ENCODE measurements around the gene ZNF846. TPM values are rescaled to one million over a fixed set of nuclear protein-coding genes. Genes with fewer than 3 reads are reported as not detected.
"Not testable (repeated sequence)": the region's sequence is repeated elsewhere in the genome, so short reads cannot be mapped to it uniquely, and the experiment has no call there.

ZNF846 gene
- total RNA-seq, 1 donor from 2014 or later, result 13.1 TPM

DNA sequence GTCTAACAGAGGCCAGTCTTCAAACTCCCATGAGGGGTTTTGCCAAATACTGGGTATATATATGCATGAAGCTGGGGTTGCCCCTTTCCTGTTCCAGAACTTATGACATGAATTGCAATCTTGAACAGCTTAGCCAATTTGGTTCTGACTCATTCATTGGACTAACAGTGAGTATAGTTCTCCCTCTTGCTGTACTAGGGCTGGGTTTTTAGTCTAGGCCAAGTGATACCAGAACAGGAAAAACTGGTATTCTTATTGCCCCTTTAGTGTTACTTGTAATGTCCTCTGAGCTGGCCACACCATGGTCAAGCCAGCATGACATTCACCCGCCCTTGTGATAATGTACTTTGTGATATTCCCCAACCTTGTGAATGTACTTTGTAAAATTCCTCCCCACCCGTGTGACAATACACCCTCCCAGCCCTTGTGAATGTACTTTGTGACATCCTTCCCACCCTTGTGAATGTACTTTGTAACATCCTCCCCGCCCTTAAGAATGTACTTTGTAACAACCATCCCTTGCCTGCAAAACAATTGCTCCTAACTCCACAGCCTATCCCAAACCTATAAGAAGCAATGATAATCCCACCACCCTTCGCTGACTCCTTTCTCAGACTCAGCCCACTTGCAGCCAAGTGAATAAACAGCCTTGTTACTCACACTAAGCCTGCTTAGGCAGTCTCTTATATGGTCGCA lies 26.9 kb downstream of the ZNF846 start:
- Mint-ChIP-seq H3K9me3 (peaks cover 7% of the 10 kb centered on the region), H3K4me1 (no peaks in the 10 kb centered on the region), H3K4me3 (no peak overlapping the region), H3K27ac (no peak overlapping the region), H3K36me3 (no peaks in the 10 kb centered on the region), H3K27me3 (ENCODE audit: insufficient read depth, low read depth) (peaks cover 2% of the 10 kb centered on the region)
- H2AFZ ChIP-seq (replicated peaks), result no peak overlapping the region
- no peaks in the 10 kb centered on the region for H3K27me3 ChIP-seq
- no peaks in the 10 kb centered on the region for H3K9me3 ChIP-seq (ENCODE audit: low read depth)
- H3K4me1 ChIP-seq, result no peaks in the 10 kb centered on the region
- no peaks in the 10 kb centered on the region for H4K20me1 ChIP-seq (ENCODE audit: low read depth)
- no peak overlapping the region for H3K4me2 ChIP-seq
- H3F3A ChIP-seq (ENCODE audit: low read depth), result no peaks in the 10 kb centered on the region
- no peak overlapping the region for H3K27ac ChIP-seq
- H3K9ac ChIP-seq, result no peak overlapping the region
- H3K79me2 ChIP-seq (ENCODE audit: low read depth), result no peaks in the 10 kb centered on the region
- H3K36me3 ChIP-seq, result no peaks in the 10 kb centered on the region
- TF ChIP-seq EZH2phosphoT487 (IDR thresholded peaks at IDR 0.05), result no peak
- no peak for TF ChIP-seq EZH2 (IDR thresholded peaks at IDR 0.05)
- TF ChIP-seq, protein P1, sequence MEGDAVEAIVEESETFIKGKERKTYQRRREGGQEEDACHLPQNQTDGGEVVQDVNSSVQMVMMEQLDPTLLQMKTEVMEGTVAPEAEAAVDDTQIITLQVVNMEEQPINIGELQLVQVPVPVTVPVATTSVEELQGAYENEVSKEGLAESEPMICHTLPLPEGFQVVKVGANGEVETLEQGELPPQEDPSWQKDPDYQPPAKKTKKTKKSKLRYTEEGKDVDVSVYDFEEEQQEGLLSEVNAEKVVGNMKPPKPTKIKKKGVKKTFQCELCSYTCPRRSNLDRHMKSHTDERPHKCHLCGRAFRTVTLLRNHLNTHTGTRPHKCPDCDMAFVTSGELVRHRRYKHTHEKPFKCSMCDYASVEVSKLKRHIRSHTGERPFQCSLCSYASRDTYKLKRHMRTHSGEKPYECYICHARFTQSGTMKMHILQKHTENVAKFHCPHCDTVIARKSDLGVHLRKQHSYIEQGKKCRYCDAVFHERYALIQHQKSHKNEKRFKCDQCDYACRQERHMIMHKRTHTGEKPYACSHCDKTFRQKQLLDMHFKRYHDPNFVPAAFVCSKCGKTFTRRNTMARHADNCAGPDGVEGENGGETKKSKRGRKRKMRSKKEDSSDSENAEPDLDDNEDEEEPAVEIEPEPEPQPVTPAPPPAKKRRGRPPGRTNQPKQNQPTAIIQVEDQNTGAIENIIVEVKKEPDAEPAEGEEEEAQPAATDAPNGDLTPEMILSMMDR (IDR thresholded peaks at IDR 0.05), result no peak
- no peak overlapping the region for H3K4me3 ChIP-seq
- no peak for DNase-seq (ENCODE audit: low spot score)

DNA sequence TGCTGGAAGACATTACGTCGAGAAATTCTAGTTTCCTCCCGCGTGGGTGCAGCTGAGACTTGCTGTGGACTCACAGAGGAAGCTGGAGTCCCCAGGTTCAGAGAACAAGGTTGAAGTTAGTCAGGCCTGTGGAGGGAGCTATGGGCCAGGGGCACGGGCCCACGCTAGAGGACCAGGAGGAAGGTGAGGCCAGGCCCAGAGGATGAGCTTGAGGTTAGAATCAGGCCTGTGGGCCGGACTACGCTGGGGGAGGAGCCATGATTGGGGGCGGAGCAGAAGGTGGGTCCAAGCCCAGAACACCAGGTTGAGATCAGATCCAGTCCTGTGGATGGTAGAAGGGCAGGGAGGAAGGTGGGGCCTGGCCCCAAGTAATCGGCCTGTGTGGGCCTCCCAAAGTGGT lies 32.6 kb downstream of the ZNF846 start:
- Histone ChIP-seq H3K79me2 (ENCODE audit: low read depth) (no peaks in the 10 kb centered on the region), H3K4me3 (no peak overlapping the region), H3K4me1 (no peaks in the 10 kb centered on the region), H3K27me3 (no peaks in the 10 kb centered on the region), H3K4me2 (no peak overlapping the region), H3K27ac (no peak overlapping the region), H3K9ac (no peak overlapping the region), H3K9me3 (ENCODE audit: low read depth) (no peaks in the 10 kb centered on the region), H3F3A (ENCODE audit: low read depth) (no peaks in the 10 kb centered on the region), H3K36me3 (no peaks in the 10 kb centered on the region), H4K20me1 (ENCODE audit: low read depth) (no peaks in the 10 kb centered on the region), H2AFZ (replicated peaks) (no peak overlapping the region)
- peaks cover 14% of the 10 kb centered on the region for H3K9me3 Mint-ChIP-seq
- no peaks in the 10 kb centered on the region for H3K36me3 Mint-ChIP-seq
- H3K27me3 Mint-ChIP-seq (ENCODE audit: insufficient read depth, low read depth), result peaks cover 7% of the 10 kb centered on the region
- no peaks in the 10 kb centered on the region for H3K4me1 Mint-ChIP-seq
- H3K27ac Mint-ChIP-seq, result no peak overlapping the region
- DNase-seq (ENCODE audit: low spot score), result no peak
- TF ChIP-seq, protein P1 (IDR thresholded peaks at IDR 0.05), result no peak
- TF ChIP-seq EZH2 (IDR thresholded peaks at IDR 0.05), result no peak
- H3K4me3 Mint-ChIP-seq, result no peak overlapping the region

DNA sequence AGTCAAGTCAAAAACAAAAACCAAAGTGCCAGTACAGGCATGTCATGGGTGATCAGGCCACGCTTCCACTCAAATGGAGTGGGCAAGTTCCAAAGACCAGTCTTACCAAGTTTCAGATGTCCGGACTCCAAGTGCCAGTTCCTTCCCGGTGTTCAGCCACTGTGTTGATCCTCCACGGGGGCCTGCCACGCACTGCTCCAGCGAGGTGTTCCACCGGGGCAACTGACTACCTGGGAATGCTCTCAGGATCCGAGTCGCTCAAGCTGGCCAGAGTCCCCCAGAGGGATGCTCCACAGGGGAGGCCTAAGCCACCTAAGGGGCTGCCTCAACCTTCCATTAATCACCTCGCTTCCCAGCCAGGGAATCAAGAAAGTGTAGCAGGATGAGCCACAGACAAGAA lies 38.5 kb downstream of the ZNF846 start:
- H3K36me3 ChIP-seq; H3K4me1 Mint-ChIP-seq; H3K27ac Mint-ChIP-seq; H3F3A ChIP-seq (ENCODE audit: low read depth); H2AFZ ChIP-seq (replicated peaks); H3K27ac ChIP-seq; DNase-seq (ENCODE audit: low spot score); H3K79me2 ChIP-seq (ENCODE audit: low read depth); H3K4me3 ChIP-seq; H3K4me2 ChIP-seq; H3K9ac ChIP-seq; H3K4me1 ChIP-seq; H3K9me3 Mint-ChIP-seq; H3K4me3 Mint-ChIP-seq; H4K20me1 ChIP-seq (ENCODE audit: low read depth); H3K27me3 ChIP-seq; H3K36me3 Mint-ChIP-seq; H3K9me3 ChIP-seq (ENCODE audit: low read depth): not testable (repeated sequence)
- H3K27me3 Mint-ChIP-seq (ENCODE audit: insufficient read depth, low read depth), result peaks cover 10% of the 10 kb centered on the region

DNA sequence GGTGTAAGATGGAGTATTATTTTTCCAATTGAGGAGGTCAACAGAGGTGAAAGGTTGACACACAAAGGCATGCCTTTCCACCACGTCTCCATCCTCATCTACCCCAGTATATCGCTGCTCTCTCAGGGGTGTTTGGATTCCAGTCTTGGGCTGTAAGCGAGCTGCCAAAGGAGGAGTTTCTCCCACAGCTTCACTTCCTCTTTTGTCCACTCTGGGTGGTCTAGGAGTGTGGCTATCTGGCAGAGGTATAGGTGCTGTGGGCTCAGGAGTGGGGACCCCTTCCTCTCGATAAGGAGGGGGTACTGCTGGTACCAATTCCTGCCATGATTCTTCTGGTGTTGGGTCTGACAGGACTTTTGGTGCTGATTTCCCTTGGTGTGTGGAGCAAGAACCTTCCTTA lies 39.4 kb downstream of the ZNF846 start:
- no peak overlapping the region for H3K27ac Mint-ChIP-seq
- H3K36me3 ChIP-seq, result no peaks in the 10 kb centered on the region
- H3K27me3 ChIP-seq, result no peaks in the 10 kb centered on the region
- H3K9me3 ChIP-seq (ENCODE audit: low read depth), result peaks cover 5% of the 10 kb centered on the region
- no peak for DNase-seq (ENCODE audit: low spot score)
- H3K27ac ChIP-seq, result no peak overlapping the region
- peaks cover 6% of the 10 kb centered on the region for H3K27me3 Mint-ChIP-seq (ENCODE audit: insufficient read depth, low read depth)
- TF ChIP-seq EZH2 (IDR thresholded peaks at IDR 0.05) (no peak), EZH2phosphoT487 (IDR thresholded peaks at IDR 0.05) (no peak)
- TF ChIP-seq, protein P1 (IDR thresholded peaks at IDR 0.05), result no peak
- H3K79me2 ChIP-seq (ENCODE audit: low read depth), result no peaks in the 10 kb centered on the region
- H3K4me2 ChIP-seq, result no peak overlapping the region
- H3K9ac ChIP-seq, result no peak overlapping the region
- no peaks in the 10 kb centered on the region for H4K20me1 ChIP-seq (ENCODE audit: low read depth)
- no peaks in the 10 kb centered on the region for H3F3A ChIP-seq (ENCODE audit: low read depth)
- peaks cover 16% of the 10 kb centered on the region for H3K9me3 Mint-ChIP-seq
- H3K36me3 Mint-ChIP-seq, result no peaks in the 10 kb centered on the region
- no peak overlapping the region for H2AFZ ChIP-seq (replicated peaks)
- H3K4me3 Mint-ChIP-seq, result no peak overlapping the region
- no peaks in the 10 kb centered on the region for H3K4me1 ChIP-seq
- no peaks in the 10 kb centered on the region for H3K4me1 Mint-ChIP-seq
- no peak overlapping the region for H3K4me3 ChIP-seq
